Amygdala (tissue), 56 donors: ENCODE results near the gene RECK.

Source experiments
- DNase-seq, 56 donors: peaks; one replicate each; lab custom pipeline; 2025; lab: John Stamatoyannopoulos, UW

The RECK gene

GRCh38 chr9:36169708-36170107, 133.0 kb downstream of the RECK start:
- DNase-seq, result no peak

GRCh38 chr9:36170531-36170930, 133.8 kb downstream of the RECK start:
- no peak for DNase-seq

GRCh38 chr9:36173861-36174260, 137.1 kb downstream of the RECK start:
- no peak for DNase-seq
